Vagina (tissue), 2 donors: Measurements from ENCODE around the gene SELP.

ENCODE experiments used
- CTCF ChIP-seq, 3 experiments: fragments of 450-650 bp in 2 of 3; fragments of 200-600 bp in 1 of 3; sonication (generic) in 1 of 3; IDR thresholded peaks; one replicate each; pipeline ENCODE4 v1.5.1; 2017 to 2019; ENCODE audit warnings: antibody characterized with exemption in 3 of 3, mild to moderate bottlenecking in 2 of 3, moderate library complexity in 2 of 3
- POLR2A ChIP-seq, 2 donors: fragments of 450-650 bp; IDR thresholded peaks; one replicate each; pipeline ENCODE4 v1.6.1; 2017; ENCODE audit warnings: antibody characterized with exemption in 2 of 2, mild to moderate bottlenecking in 2 of 2, moderate library complexity in 2 of 2

- TF ChIP-seq CTCF (IDR thresholded peaks at IDR 0.05) (no peak), POLR2A (IDR thresholded peaks at IDR 0.05) (no peak)
Measured at GRCh38 chr1:169576241-169576934, 53.5 kb downstream of the SELP start.
